GM18858 (cell line): ENCODE results near the gene SLC16A2.

ENCODE experiments used
- ATAC-seq: cut with Tn5 transposase; IDR thresholded peaks from one replicate; pipeline ENCODE4 v1.9.1; 2021; ENCODE audit not compliant: unreplicated experiment

The SLC16A2 gene

DNA sequence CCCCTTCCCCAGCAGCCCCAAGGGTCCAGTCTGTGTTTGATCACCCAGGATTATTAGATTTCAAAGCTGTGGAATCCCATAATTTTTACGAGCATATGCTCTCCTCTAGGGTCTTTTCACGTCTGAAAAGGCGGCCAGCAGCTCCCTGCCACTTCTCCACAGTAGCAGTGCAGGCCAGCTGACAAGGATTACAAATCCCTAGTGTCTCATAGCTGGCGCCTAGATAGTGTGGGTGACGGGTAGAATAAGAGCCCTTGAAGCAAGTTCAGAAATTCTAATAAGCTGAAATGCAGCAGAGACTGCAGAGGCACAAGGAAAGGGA is 113.8 kb downstream of the SLC16A2 start:
- ATAC-seq, result no peak

DNA sequence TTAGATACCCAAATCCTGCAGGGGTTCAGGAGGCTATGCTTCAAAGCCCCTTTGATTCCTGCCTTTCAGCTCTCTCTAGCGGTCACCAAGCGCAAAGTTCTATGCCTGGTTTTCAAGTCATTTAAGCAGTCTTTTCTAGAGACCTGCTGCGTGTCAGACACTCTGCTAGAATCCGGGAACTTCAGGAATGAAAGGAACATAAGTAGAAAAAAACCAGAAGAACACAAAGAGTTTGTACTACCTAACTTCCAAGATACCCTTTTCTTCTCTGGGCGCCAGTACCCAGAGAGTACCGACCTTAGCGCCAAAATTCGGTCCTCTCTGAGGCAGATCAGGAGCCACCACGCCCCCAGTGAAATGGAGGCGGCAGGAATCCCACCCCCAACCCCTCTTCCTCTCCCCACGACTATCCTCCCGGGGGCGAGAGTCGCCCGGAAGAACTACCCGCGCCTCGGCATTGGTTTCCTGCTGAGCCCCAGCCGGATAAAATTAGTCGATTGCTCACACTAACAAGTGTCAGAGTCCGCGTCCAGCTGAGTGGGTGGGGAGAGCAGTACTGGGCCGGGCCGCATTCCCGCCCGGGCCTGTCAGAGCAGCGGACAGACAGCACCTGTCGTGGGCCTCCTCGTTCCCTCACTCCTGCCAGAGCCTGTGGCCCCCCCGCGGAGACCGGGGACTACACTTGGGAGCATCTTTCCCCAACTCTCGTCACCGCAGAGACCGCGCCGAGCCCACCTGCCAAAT is 114.3 kb downstream of the SLC16A2 start:
- ATAC-seq, result no peak

DNA sequence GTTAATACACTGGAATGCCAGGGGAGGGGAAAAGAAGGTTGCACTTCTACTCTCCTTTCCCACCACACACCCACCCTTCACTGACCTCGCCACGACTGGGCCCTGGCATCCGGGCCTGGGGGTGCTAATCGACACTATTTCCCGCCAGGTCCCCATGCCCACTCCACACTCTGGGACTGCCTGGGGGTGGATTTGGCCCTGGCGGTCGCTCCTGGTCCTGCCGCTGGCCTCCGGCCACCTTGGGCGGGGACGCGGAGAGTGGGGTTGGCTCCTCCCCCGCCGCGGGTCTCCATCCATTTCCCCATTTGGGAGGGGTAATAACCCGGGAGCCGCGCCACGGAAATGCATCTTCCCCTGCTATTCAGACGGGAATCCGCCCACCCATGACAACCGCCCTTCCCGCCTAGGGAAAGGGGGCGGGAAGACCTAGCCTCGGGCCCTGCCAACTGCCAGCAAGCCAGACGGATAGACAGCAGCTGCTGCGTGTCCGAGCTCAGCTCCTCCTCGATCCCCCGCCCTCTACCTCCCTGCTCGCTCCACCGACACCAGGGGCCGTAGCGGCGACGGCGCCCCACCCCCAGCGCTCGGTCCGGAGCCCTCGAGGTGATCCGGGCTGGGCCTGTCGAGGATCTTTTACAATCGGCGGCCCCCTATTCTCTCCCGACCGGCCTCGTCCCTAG is 115.0 kb downstream of the SLC16A2 start:
- ATAC-seq, result peak; percentile 32

DNA sequence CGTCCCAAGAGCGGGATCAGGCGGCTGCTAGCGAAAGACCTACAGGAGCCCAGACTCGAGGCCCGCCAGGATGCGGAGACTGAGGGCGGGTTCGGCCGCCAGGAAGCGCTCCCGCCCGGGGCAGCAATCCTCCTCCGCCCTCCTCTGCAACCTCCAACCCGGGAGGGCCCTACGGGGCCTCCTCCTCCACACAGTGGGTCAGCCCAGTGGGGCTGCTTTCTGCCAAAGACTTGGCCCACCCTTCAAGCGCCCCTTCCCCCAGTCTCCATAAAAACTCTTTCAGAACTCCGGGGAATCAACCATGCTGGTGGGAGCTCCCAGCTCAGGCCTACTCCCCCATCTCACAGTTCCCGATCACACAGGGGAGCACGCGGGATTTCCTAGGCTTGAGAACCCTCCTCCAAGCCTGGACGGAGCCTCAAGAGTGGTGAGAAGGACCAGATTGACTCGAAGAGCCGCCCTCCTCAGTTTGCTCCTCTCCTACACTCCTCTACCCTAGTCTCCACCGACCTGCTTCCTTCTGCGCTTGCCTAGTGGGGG is 115.6 kb downstream of the SLC16A2 start:
- peak; percentile 3 for ATAC-seq

DNA sequence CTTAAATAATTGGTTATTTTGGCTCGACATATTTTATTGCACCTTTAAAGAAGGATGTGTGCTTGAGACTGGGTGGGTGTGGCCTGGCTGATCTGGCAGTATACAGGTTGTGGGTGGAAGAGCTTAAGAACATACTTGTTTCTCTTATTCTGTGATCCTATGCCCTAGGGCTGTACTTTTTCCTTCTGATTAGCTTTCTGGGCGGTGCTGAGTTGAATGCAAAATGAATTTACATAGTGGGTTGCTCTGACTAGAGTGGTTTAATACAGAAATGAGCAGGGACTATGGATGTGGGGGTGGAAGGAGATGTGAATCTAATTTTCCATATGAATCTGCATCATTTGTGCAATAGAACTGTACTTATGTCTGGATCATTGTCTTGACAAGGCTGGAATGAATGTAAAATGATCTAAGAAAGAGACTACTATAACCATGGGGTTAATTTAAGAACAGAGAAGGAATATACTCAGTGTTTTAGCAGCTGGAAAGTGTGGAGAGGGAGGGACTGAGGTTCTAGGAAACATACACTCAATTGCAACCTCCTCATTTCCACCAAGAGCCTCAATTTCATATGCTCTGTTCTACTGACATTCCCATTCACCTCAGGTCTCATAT is 119.4 kb downstream of the SLC16A2 start:
- ATAC-seq, result no peak

DNA sequence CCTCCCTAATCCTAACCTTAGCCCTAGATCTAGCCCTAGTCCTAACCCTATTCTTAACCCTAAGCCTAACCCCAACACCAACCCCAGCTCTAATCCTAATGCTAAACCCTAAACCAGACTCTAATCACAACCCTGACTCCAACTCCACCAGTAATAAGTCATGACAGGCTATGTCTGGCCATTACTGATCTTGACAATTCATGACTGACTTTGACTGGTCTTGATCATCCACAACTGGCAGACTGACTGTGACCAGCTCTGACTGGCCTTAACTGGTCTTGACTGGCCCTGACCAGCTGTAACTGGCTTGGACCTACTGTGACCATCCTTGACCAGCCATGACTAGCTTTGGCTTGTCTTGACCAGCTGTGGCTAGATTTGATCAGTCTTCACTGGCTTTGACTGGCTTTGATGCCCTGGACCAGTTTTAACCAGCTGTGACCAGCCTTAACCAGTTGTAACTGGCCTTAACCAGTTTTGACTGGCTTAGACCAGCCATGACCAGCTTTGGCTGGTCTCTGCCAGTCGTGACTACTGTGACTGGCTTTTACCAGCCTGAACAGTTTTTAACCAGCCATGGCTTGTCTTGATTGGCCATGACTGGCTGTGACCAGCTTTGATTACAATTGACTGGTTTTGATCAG is 124.7 kb downstream of the SLC16A2 start:
- ATAC-seq, result no peak

DNA sequence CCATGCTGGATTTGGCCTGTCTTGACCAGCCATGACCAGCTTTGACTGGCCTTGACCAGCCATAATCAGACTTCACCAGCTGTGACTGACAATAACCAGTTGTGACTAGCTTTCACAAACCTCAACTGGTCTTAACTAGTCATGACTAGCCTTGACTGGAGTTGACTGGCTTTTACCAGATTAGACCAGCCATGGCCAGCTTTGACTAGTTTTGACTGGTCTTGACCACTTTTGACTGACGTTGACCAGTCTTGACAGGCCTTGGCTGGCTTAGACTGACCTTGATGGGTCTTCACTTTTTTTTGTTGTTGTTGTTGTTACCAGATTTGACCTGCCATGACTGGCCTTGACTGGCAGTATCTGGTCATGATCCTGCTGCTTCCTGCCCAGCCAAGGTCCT is 125.7 kb downstream of the SLC16A2 start:
- ATAC-seq, result no peak

DNA sequence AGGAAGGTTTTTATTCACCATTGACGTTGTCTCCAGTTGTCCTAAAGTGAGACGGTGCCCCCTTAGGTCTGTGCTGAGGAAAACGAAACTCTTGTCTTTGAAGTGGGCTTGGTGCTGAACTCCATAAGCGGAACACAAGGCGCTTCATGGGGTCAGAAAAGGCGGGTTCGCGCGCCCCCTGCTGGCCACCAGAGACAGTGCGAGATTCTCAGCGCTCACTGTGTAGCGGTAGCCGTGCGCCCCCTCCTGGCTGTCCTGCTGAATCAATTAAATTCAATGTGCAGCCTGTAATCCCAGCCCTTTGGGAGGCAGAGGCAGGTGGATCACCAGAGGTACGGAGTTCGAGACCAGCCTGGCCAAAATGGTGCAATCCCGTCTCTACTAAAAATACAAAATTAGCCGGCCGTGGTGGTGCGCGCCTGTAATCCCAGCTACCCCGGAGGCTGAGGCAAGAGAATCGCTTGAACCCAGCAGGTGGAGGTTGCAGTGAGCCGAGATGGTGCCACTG is 129.1 kb downstream of the SLC16A2 start:
- ATAC-seq, result peak; percentile 69

DNA sequence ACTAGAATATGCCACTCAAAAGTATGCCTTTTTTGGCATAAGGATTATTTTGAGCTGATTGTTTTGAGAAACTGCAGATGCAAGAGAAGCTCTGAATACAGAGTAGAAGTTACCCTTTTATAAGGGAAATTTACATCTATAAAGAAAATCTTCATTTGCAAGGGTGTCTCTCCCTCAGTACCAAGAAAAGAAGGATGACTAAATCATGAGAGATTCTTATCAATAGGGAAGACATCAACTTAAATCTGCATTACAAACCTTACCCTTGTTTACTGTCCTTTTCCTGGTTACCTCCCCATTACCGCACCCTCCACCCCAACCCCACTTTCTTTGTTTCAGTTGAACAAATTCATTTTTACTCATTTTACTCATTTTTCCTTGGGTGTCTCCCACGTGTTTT is 130.6 kb downstream of the SLC16A2 start:
- ATAC-seq, result no peak

DNA sequence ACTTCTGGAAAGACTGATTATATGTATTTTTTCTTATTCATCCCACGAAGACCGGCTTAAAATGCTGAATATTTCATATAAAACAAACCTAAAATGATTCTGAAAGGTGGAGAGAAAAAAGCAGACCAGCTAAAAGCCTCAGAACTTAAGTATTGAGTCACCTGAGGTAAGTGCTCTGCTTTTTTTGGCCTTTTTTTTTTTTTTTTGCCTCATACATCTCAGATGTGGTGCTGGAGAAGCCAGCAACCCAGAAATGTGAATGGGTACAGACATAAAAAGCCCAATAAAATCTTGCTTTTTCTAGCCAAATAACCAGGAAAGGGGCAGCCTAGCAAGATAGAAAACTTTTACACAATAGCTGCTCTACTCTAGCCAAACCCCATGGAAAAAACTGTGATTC is 136.1 kb downstream of the SLC16A2 start:
- no peak for ATAC-seq

DNA sequence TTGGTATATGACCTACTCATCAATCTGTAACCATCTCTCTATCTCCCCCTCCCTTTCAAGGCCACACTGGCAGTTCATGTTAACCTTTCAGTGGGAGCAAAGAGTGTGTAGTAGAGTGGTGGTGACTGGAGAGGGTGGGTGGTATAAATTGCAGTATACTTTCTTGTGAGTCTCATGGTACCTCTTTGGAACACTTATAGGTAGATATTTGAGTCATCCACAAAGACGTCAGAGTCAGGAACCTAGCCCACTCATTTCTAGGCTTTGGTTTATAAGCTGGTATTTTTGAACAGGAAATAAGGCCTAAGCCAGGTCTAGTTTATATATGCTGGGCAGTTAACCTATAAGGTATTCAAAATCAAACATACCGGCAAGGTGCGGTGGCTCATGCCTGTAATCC is 156.8 kb downstream of the SLC16A2 start:
- ATAC-seq, result no peak

DNA sequence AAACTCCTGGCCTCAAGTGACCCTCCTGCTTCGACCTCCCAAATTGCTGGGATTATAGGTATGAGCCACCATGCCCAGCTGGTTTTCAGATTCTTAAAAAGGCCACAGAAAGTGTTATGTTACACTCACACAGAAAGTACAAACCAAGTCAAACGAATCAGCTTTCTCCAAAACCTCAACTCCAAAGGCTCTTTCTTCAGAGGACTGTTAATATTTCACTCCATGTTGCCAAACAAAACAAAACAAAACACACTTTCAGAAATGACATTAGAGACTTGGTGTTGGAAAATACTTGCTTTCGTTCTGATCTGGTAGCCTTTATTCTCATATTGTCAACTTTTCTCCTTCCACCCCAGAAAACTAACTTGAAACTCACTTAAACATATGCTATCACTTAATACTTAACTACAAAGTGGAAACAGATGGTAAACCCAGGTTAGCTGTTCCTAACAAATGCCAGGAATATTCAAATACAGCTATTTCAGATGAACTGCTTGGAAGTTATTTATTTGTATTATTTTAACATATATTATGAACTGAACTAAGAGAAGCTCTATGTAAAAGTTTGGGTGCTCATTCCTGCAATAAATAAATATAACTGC is 158.4 kb downstream of the SLC16A2 start:
- no peak for ATAC-seq
